WTC11 (cell line): ENCODE results near the gene KPNA2. TPM values are rescaled to one million over a fixed set of nuclear protein-coding genes. Genes with fewer than 3 reads are reported as not detected.
A peak's percentile ranks its signal among the peaks of the same experiment; 100 is the strongest.

ENCODE experiments used
- ATAC-seq: fragments of 200-7000 bp; cut with Tn5 transposase; 2 replicates; pipeline ENCODE4 v1.10.0; 2021; ENCODE audit warnings: mild to moderate bottlenecking, moderate library complexity
- CTCF ChIA-PET: fragments of 300-600 bp; sonication (Branson Sonifier 250); formaldehyde crosslinking; loops from one replicate; lab custom pipeline; 2021; ENCODE audit warnings: antibody characterized with exemption; lab: Charles Lee
- POLR2A ChIA-PET: fragments of 350-600 bp; sonication (Branson Sonifier 250); formaldehyde crosslinking; loops from one replicate; lab custom pipeline; 2021; ENCODE audit warnings: antibody characterized with exemption; lab: Charles Lee
- DNase-seq: peaks from one replicate; pipeline ENCODE4 v3.0.0; 2021; ENCODE audit warnings: low spot score
- H3K27ac Mint-ChIP-seq: 2 replicates; pipeline ENCODE4 v1.8.0; 2021; ENCODE audit warnings: mixed read lengths
- H3K27me3 Mint-ChIP-seq: 2 replicates; pipeline ENCODE4 v1.8.0; 2021; ENCODE audit warnings: low read depth, mild to moderate bottlenecking, moderate library complexity, mixed read lengths
- H3K36me3 Mint-ChIP-seq: 2 replicates; pipeline ENCODE4 v1.8.0; 2021; ENCODE audit warnings: mixed read lengths
- H3K4me1 Mint-ChIP-seq: 2 replicates; pipeline ENCODE4 v1.8.0; 2022; ENCODE audit warnings: mixed read lengths
- H3K4me3 Mint-ChIP-seq: 2 replicates; pipeline ENCODE4 v1.8.0; 2021; ENCODE audit warnings: mild to moderate bottlenecking, moderate library complexity, mixed read lengths
- H3K9me3 Mint-ChIP-seq: 2 replicates; pipeline ENCODE4 v1.8.0; 2021; ENCODE audit warnings: mixed read lengths
- AR ChIP-seq: fragments of 250-450 bp; sonication (Bioruptor Pico); IDR thresholded peaks from 2 replicates; pipeline ENCODE4 v1.9.0; 2021; ENCODE audit warnings: mild to moderate bottlenecking
- E2F1 ChIP-seq: sonication (generic); formaldehyde crosslinking; IDR thresholded peaks from 2 replicates; pipeline ENCODE4 v1.8.0; 2022; ENCODE audit warnings: mild to moderate bottlenecking, missing genetic modification reagents
- FOXP1 ChIP-seq: sonication (generic); formaldehyde crosslinking; IDR thresholded peaks from 2 replicates; pipeline ENCODE4 v1.8.0; 2022; ENCODE audit warnings: missing genetic modification reagents, mild to moderate bottlenecking, moderate library complexity, borderline replicate concordance
- GTF2I ChIP-seq: fragments of 250-450 bp; sonication (Bioruptor Pico); conservative IDR thresholded peaks from 2 replicates; pipeline ENCODE4 v1.4.0; 2021; ENCODE audit warnings: mild to moderate bottlenecking
- HMGA2 ChIP-seq: fragments of 250-450 bp; sonication (Bioruptor Pico); IDR thresholded peaks from 2 replicates; pipeline ENCODE4 v1.4.0; 2021; ENCODE audit warnings: mild to moderate bottlenecking, moderate library complexity
- KAT7 ChIP-seq: sonication (generic); formaldehyde crosslinking; IDR thresholded peaks from 2 replicates; pipeline ENCODE4 v1.8.1; 2023; ENCODE audit warnings: missing genetic modification reagents, mild to moderate bottlenecking, borderline replicate concordance
- NFE2L1 ChIP-seq: sonication (generic); formaldehyde crosslinking; IDR thresholded peaks from 2 replicates; pipeline ENCODE4 v1.8.1; 2023; ENCODE audit warnings: missing genetic modification reagents
- SP1 ChIP-seq: sonication (generic); formaldehyde crosslinking; conservative IDR thresholded peaks from 2 replicates; pipeline ENCODE4 v1.8.1; 2022; ENCODE audit warnings: missing genetic modification reagents
- TCF7 ChIP-seq: sonication (generic); formaldehyde crosslinking; IDR thresholded peaks from 2 replicates; pipeline ENCODE4 v1.8.0; 2022; ENCODE audit warnings: mild to moderate bottlenecking, low read depth, missing genetic modification reagents, moderate library complexity
- ZBTB21 ChIP-seq: sonication (generic); formaldehyde crosslinking; IDR thresholded peaks from 2 replicates; pipeline ENCODE4 v1.8.1; 2023; ENCODE audit warnings: mild to moderate bottlenecking, missing genetic modification reagents, borderline replicate concordance
- ZBTB43 ChIP-seq: sonication (generic); formaldehyde crosslinking; IDR thresholded peaks from 2 replicates; pipeline ENCODE4 v1.8.1; 2023; ENCODE audit warnings: mild to moderate bottlenecking, missing genetic modification reagents
- ZNF121 ChIP-seq: sonication (generic); formaldehyde crosslinking; IDR thresholded peaks from 2 replicates; pipeline ENCODE4 v1.8.0; 2023; ENCODE audit warnings: missing genetic modification reagents
- ZNF425 ChIP-seq: fragments of 250-450 bp; sonication (Bioruptor Pico); conservative IDR thresholded peaks from 2 replicates; pipeline ENCODE4 v1.9.0; 2021; ENCODE audit warnings: mild to moderate bottlenecking
- ZNF671 ChIP-seq: fragments of 250-450 bp; sonication (Bioruptor Pico); IDR thresholded peaks from 2 replicates; pipeline ENCODE4 v1.8.0; 2021; ENCODE audit warnings: mild to moderate bottlenecking
- total RNA-seq: library from RNA; stranded (reverse); gene quantifications from 3 replicates; pipeline ENCODE4 v1.2.3, GENCODE V29; 2021

Gene KPNA2
- total RNA-seq, 1 experiment from 2014 or later: 466 TPM

GRCh38 chr17:68034452-68034776 lies 1.1 kb upstream of the KPNA2 start:
- CTCF ChIA-PET: interaction anchor here (1.1 to 1.4 kb wide), 4 partner anchors 12 to 172 kb away, joined by 3 to 7 read pairs (median 4); no protein-coding TSS in a partner anchor
- POLR2A ChIA-PET: interaction anchor here (0.5 to 2.3 kb wide), 5 partner anchors 15 to 609 kb away, joined by 3 to 16 read pairs (median 5); no protein-coding TSS in a partner anchor
- ATAC-seq (no peak), DNase-seq (no peak)
- Mint-ChIP-seq H3K4me1 (peaks cover 48% of the 10 kb centered on the region), H3K36me3 (peaks cover 35% of the 10 kb centered on the region), H3K27ac (peak overlapping the region; percentile 98), H3K27me3 (no peaks in the 10 kb centered on the region)
- TF ChIP-seq FOXP1 (CRISPR knock-in tag): no peak
- TF ChIP-seq AR (CRISPR knock-in tag): no peak
- no peak for TF ChIP-seq ZBTB21 (CRISPR knock-in tag)
- no peak for TF ChIP-seq E2F1
- no peak for TF ChIP-seq HMGA2 (CRISPR knock-in tag)
- TF ChIP-seq ZNF425 (CRISPR knock-in tag): no peak
- no peak for TF ChIP-seq GTF2I (CRISPR knock-in tag)
- no peak for TF ChIP-seq NFE2L1
- TF ChIP-seq KAT7 (CRISPR knock-in tag): no peak
- TF ChIP-seq ZNF121 (CRISPR knock-in tag): no peak
- TF ChIP-seq, all 79 proteins: peak for 0
- Mint-ChIP-seq H3K9me3 (no peaks in the 10 kb centered on the region), H3K4me3 (peak overlapping the region; percentile 61)

GRCh38 chr17:68035131-68035522 lies 408 bp upstream of the KPNA2 start:
- ChIA-PET CTCF (interaction anchor here (0.8 to 1.0 kb wide), 3 partner anchors 13 to 58 kb away, joined by 3 to 5 read pairs (median 3); no protein-coding TSS in a partner anchor), POLR2A (interaction anchor here (0.6 to 1.7 kb wide), 14 partner anchors 9 to 422 kb away, joined by 3 to 11 read pairs (median 4); partner anchors contain the start of gene WIPI1)
- no peaks in the 10 kb centered on the region for H3K27me3 Mint-ChIP-seq
- H3K9me3 Mint-ChIP-seq: no peaks in the 10 kb centered on the region
- H3K27ac Mint-ChIP-seq: no peak overlapping the region
- H3K4me3 Mint-ChIP-seq: peak overlapping the region; percentile 97
- TF ChIP-seq SP1 (peak; percentile 77; the same call in 1 of the 2 replicates), ZBTB43 (CRISPR knock-in tag) (no peak)
- peaks cover 41% of the 10 kb centered on the region for H3K4me1 Mint-ChIP-seq
- H3K36me3 Mint-ChIP-seq: peaks cover 39% of the 10 kb centered on the region
- DNase-seq: peak; percentile 93
- peak; percentile 80 for ATAC-seq

- no peaks in the 10 kb centered on the region for H3K9me3 Mint-ChIP-seq
- H3K4me1 Mint-ChIP-seq: peaks cover 38% of the 10 kb centered on the region
- peak overlapping the region; percentile 97 for H3K4me3 Mint-ChIP-seq
- no peaks in the 10 kb centered on the region for H3K27me3 Mint-ChIP-seq
- H3K27ac Mint-ChIP-seq: peak overlapping the region; percentile 98
- POLR2A ChIA-PET: interaction anchor here (0.6 to 1.7 kb wide), 6 partner anchors 11 to 67 kb away, joined by 4 to 10 read pairs (median 5); no protein-coding TSS in a partner anchor
- CTCF ChIA-PET: interaction anchor here (1.0 kb wide), 1 partner anchor 77 kb away, joined by 4 read pairs; no protein-coding TSS in a partner anchor
- TF ChIP-seq ZNF671 (CRISPR knock-in tag) (0 out of 2 replicates have a peak, but pooled peaks have one; percentile 4), TCF7 (CRISPR knock-in tag) (no peak)
- H3K36me3 Mint-ChIP-seq: peaks cover 53% of the 10 kb centered on the region
- DNase-seq: no peak
- no peak for ATAC-seq
Observed at GRCh38 chr17:68036304-68037147, 991 bp downstream of the KPNA2 start.
